IPS-11a (cell line): ENCODE data around the gene ANO3.

Experiments used
- H3K4me3 ChIP-seq: one replicate; pipeline ENCODE4 v1.5.1; 2013; ENCODE audit warnings: low read depth, low read length, control low read depth

ANO3 gene

GRCh38 chr11:26483108-26483507, 151.2 kb downstream of the ANO3 start:
- H3K4me3 ChIP-seq = no peak overlapping the region

DNA sequence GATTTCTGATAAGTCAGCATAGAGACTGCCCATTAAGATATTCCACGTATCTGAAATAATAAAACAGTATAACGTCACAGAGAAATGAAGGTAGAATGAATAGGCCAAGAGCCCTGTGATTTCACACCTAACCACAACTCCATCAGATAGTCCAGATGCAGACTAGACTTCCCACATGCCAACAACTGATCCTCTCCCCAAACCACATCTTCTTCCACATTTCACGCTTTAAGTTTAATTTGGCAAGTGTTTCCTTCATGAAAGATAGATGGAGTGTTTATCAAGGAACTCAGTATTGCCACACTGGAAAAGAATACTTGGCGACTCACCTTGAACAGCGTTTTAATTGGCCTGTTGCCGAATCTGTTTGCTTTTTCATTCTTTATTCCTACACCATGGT, 158.6 kb downstream of the ANO3 start:
- H3K4me3 ChIP-seq = no peak overlapping the region

DNA sequence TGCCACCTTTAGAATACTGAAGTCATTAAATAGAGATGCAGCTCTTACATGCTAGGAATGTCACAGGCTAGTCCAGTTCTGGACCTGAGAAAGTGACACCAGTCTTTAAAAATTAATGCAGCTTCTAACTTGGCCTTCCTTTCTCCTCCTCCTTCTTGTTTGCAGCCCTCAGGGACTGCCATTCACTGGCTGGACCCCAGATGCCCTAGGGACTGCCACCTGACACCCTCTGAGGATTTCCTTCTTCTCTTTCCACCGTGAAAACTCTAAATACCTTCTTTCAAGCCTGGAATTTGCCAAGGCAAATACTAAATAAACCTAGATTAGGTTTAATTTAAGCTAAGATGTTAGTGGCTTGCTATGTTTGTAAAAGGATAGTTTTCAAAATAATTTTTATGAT, 161.7 kb downstream of the ANO3 start:
- no peak overlapping the region for H3K4me3 ChIP-seq

DNA sequence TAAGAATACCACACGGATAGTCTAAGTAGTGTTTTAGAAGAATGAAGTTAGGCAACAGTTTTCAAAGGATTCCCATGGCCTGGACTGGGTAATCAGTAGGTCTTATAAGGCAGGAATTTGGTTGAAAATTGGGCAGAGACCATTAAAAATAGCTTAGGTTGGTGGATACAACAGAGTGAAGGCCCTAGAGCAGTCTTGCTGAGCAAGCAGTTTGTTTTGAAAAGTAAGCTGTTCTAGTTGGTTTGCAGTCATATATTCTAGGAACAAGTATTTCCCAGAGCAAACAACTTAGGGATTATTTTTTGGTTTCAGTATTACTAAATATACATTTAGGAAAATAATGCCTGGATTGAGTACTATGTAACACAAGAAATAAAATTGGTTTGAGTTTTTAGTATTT, 175.3 kb downstream of the ANO3 start:
- no peak overlapping the region for H3K4me3 ChIP-seq

DNA sequence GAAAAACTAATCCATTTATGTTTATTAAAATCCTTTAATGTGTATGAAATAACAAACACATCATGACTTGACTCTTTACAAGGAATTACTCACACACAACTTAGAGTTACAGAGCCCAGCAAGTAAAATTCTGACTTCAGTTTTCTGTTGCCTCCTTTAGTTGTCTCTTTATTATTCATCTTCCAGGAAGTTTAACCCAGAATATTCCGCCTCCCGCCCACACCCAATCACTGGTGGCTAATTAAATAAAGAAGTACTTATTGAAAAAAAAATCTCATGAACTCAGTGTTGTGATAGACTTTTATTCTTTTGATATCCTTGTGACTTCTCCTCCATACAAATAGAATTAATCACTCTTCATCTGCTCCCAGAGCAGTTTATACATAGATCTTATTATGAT, 178.2 kb downstream of the ANO3 start:
- no peak overlapping the region for H3K4me3 ChIP-seq

DNA sequence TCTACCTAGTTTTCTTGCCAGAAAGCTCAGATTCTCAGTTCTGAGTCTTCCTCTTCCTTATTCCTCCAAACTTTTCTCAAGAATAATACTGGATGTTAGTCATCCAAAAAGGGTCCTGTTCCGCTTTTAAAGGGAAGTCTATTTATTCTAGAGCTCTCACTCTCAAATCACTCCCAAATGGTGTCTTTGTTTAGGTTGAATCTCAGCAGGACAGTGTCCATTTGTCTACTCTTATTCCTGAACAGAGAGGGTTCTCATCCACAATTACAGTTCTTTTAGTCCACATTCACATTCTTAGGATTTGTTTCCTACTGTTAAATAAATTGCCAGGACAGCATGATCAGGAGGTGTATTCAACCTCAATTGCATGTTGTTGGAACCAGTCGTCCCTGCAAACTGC, 178.8 kb downstream of the ANO3 start:
- H3K4me3 ChIP-seq = no peak overlapping the region

DNA sequence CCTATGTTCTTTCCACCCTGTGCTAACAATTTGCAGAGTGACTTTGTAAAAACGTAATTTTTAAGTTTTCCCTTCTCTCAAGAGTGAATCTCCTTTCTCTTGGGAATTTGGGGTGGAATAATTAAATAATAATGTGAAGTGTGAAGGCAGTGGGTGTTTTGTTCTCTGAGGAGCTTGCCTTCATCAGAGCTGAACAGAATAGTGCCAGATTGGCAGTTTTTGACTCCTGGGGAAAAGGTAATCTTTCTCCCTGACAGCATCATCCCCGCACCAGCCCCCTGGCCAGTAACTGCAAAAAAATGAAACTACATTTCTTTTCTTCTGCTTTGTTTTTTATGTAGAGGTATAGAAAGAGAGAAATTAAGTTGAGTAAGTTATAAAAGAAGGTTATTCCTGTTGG, 180.3 kb downstream of the ANO3 start:
- no peak overlapping the region for H3K4me3 ChIP-seq

DNA sequence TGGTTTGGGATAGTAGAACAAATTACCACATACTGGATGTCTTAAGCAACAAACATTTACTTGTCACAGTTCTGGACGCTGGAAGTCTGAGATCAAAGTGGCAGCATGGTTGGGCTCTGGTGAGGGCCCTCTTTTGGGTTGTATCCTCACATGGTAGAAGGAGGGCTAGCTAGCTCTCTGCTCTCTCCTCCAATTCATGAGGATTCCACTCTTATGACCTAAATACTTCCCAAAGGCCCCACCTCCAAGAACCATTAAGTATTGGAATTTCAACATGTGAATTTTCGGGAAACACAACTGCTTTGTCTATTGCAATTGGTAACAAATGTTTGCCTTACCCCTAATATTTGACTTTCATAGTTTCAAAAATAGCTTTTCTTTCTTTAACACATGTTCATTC, 187.5 kb downstream of the ANO3 start:
- H3K4me3 ChIP-seq = no peak overlapping the region

GRCh38 chr11:26522912-26523610, 191.1 kb downstream of the ANO3 start:
- H3K4me3 ChIP-seq = peak overlapping the region; percentile 25

DNA sequence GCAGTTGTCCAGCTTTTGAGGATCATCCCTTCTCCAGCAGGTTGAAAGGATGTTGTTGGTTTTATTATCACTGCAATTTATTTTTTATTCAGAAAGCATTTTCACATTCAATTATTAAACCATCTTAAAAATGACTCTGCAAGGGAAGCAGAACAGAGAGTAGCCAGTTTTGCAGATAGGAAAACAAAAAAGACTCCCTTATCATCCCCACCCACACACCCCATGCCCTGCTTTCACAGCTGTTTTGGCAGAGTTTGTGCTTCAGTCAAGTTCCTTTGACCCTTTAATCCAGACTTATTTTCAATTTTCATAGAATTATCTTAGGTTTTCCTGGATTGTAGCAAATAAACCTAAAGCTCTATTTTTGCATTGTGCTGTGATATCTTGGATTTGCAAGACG, 195.8 kb downstream of the ANO3 start:
- H3K4me3 ChIP-seq = no peak overlapping the region

- H3K4me3 ChIP-seq = no peak overlapping the region
These were observed 205.4 kb downstream of the ANO3 start for GRCh38 chr11:26537341-26537740.

DNA sequence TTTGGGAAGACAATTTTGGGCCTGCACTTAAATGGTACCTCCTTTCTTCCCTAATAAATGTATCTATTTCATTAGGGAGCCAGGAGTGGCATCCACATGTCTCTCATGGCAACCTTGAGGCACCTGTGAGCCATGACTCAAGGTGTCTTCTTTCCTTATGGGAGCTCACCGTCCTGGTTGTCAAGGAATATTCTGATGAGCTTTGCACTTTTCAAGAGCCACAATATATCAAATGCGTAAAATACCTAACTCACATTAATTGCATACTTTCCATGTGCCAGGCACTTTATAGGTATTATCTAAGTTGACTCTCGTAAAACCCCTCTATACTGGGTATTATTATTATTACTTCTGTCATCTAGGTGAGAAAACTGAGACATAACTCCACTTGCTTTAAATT, 207.6 kb downstream of the ANO3 start:
- no peak overlapping the region for H3K4me3 ChIP-seq

GRCh38 chr11:26541870-26542269, 209.9 kb downstream of the ANO3 start:
- no peak overlapping the region for H3K4me3 ChIP-seq

DNA sequence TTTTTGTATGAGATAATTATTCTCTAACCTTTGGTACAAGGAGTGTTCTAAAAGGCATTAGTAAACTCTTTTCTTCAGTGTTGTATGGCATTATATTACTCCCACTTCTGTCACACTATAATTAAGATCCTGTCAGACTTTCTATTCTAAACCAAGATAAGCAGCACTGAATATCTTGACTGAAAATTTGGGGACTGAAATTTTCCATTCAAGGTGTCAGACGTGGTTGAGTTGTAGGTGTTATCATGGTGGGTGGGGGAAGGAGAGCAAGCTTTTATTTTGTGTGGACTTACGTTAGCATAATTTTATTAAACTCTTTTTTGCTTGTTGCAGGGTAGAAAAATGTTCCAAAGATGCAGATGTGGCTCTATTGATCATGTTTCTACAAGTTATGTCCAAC, 217.2 kb downstream of the ANO3 start:
- no peak overlapping the region for H3K4me3 ChIP-seq

- no peak overlapping the region for H3K4me3 ChIP-seq
These were observed 218.1 kb downstream of the ANO3 start for GRCh38 chr11:26550022-26550421.

DNA sequence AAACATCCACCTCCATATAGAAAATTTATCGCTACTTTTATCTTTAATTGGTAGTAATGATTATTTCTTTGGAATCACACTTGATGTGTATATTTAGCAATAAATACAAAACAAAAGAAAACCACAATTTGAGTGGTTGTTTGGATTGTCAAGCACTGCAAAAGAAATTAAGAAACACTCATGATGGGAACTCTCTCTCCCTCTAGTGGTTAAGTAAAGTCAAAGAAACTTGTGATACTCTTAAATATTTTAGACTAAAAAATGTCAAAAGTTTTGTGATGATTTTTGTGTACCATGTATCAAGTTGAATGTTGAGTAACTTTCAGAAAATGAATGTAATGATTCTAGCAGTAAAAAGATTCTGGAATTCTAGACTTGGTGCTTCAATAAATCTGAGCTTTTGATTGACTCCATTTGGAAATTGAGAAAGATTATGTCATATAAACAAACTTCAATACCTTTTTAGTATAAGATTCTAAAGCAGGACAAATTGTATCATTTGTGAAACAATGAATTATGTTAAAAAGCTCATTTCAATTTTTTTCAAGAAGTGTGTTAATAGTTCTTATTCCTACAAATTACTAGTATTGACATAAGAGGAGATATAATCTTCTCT, 219.4 kb downstream of the ANO3 start:
- H3K4me3 ChIP-seq = no peak overlapping the region

- H3K4me3 ChIP-seq = no peak overlapping the region
These were observed 221.3 kb downstream of the ANO3 start for GRCh38 chr11:26553182-26553581.

DNA sequence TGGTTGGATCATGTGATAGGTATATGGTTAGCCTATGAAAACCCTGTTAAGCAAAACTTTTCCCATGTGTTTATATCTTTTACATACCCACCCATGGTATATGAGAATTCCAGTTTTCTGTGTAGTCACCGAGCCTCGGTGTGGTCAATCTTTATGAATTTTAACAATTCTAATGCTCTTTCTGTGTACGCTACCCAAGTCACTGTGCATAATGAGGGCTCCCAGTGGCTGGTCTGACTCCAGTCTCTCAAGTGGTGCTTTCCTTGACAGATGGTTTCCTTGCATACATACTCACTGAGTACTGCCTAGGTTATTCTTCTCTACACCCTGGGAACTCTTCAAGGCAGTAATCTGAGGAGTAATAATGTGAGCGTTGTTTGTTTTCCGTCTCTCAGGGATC, 222.5 kb downstream of the ANO3 start:
- no peak overlapping the region for H3K4me3 ChIP-seq

- H3K4me3 ChIP-seq = no peak overlapping the region
These were observed 224.7 kb downstream of the ANO3 start for GRCh38 chr11:26556582-26556981.

DNA sequence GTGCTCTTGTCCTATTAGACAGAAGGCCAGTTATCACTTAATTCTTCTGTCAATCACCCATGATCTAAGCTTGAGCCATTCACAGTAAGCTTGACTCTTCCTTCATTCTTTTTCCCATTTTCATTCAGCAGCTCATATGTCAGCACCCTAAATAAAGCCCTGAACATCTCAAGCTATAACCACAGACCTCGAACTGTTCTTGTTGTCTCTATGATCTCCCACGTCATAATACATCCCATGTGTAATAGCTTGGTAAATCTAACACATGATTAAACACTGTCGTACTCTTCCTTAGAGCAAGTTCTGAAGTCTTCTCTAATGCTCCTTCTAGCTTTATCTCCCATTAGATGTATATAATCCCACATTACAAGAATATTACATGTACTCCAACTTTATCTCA, 225.7 kb downstream of the ANO3 start:
- no peak overlapping the region for H3K4me3 ChIP-seq

- H3K4me3 ChIP-seq = no peak overlapping the region
These were observed 226.3 kb downstream of the ANO3 start for GRCh38 chr11:26558190-26558589.

GRCh38 chr11:26569646-26570045, 237.7 kb downstream of the ANO3 start:
- H3K4me3 ChIP-seq = no peak overlapping the region
